Adrenal gland (tissue), 5 donors: Measurements from ENCODE around the gene SCN1B.

Experiments
- CTCF ChIP-seq, 6 experiments: fragments of 450-650 bp in 4 of 6; fragments of 200-600 bp in 2 of 6; sonication (generic) in 1 of 6; IDR thresholded peaks; 1 replicate in 5 of 6; 2 replicates in 1 of 6; pipeline versions ENCODE4 v1.5.1 to v1.8.0; 2016 to 2021; ENCODE audit warnings: antibody characterized with exemption in 6 of 6, mild to moderate bottlenecking in 2 of 6, moderate library complexity in 1 of 6
- POLR2A ChIP-seq, 2 donors: fragments of 450-650 bp; IDR thresholded peaks; one replicate each; pipeline ENCODE4 v1.6.1; 2017; ENCODE audit warnings: antibody characterized with exemption in 2 of 2, mild to moderate bottlenecking in 2 of 2, moderate library complexity in 1 of 2
- donor health status: DM: no; HTN: no; CAD: no.

GRCh38 chr19:35034005-35034502 lies 3.8 kb downstream of the SCN1B start:
- no peak for TF ChIP-seq POLR2A (IDR thresholded peaks at IDR 0.05)
- no peak for TF ChIP-seq CTCF (IDR thresholded peaks at IDR 0.05)
